Measurements from ENCODE around the gene CCDC183. TPM values are rescaled to one million over a fixed set of nuclear protein-coding genes. Genes with fewer than 3 reads are reported as not detected.
"Not testable (repeated sequence)": the region's sequence is repeated elsewhere in the genome, so short reads cannot be mapped to it uniquely, and the experiment has no call there.

CCDC183 gene
- total RNA-seq, 1 experiment from 2014 or later: not detected

DNA sequence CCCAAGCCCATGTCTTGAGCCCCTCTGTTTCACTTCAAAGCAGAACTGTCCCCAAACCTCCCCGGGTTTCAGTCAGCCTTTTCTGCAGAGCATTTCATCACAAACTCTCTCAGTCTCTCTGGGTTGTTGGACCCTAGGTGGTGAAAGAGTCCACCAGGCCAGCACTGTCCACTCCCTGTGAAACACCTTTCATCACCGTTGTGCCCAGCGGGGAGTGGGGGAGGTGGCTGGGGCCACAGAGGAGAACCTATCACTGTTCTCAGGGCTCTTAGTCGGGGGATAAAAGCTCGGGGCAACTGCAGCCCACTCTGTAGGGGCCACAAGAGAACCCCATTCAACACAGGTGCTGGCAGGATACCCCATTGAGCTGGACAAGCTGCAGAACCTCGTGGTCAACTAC lies 6.2 kb downstream of the CCDC183 start:
- DNase-seq (ENCODE audit: low spot score): no peak

DNA sequence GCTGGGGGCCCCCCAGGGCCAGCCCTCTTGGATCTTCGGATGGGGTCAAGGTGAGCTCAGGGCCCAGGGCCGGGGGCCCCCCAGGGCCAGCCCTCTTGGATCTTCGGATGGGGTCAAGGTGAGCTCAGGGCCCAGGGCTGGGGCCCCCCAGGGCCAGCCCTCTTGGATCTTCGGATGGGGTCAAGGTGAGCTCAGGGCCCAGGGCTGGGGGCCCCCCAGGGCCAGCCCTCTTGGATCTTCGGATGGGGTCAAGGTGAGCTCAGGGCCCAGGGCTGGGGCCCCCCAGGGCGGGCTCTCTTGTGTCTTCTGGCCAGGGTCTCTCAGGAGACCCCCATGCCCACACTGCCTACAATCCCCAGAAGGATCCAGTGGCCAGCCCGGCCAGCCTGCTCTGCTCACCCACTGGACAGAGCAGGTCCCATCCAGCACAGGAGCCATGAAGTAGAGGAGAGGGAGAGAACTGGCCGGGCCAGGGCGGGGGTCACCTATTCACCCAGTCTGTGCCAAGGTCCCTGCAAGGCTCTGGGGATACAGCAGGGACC lies 6.9 kb downstream of the CCDC183 start:
- not testable (repeated sequence) for DNase-seq (ENCODE audit: low spot score)

DNA sequence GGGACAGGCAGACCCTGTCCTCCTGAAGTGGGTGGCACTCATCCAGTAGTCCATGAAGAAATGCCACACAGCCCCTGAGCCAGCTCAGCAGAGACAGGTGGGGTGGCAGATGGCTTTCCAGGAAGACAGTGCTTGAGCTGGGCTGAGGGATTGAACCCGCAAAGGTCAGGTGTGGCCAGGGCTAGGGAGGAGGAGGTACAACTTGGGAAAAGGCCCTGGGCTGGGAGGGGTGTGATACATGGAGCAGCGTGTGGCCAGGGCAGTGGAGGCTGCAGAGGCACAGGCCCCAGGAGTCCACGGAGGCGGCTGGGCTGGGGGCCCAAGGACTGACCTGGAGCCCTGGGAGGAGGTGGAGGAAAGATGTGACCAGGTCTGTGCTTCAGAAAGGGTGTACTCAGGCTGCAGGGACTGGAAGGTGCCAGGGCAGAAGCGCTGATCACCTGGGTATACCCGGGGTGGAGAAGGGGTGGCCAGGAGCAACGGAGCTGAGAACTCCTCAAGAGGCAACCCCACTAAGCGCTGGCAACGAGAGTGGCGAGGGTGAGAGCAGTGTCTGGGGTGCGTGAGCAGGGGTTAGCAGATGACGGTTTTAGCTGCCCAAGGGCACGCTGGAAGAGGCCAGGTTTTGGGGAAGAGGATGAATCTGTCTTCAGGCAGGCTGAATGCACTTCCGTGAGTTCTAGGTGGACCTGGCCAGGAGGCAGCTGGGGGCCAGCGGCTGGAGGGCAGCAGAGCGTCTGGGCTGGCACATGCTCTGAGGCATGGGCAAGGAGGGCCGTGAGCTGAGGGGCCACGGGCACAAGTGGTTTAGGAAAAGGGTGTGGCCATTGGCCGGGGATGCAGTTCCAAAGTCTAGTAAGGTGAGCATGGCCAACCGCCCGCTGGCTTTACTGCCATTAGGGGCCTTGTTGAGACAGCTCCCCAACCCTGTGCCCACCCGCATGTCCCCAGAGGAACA lies 7.7 kb downstream of the CCDC183 start:
- DNase-seq (ENCODE audit: low spot score): no peak

DNA sequence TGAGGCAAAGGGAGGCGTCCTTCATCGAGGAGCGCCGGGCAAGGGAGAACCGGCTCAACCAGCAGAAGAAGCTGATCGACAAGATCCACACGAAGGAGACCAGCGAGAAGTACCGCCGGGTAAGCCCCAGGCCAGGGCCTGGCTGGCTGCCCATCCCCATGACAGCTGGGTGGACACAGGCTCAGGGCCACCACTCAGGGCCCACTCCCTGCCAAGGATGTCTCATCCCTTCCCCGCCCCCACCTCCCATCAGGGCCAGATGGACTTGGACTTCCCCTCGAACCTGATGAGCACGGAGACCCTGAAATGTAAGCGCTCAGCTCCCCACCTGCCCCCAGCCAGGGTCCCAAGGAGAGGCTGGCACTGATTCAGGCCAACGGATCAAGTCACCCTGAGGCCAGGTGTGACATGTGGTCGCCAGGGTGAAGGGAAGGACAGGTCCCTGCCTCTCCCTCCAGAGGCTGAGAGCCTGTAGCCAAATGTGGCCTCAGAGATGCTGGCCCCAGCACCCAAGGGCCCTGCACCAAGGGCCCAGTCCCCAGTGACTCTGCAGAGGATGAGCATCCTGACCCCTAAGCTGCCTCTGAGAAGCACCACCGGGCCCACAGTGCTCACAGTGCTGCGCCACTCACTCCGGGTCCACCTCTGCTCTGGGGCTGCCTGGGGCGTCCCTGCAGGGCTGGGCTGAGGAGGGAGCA lies 8.5 kb downstream of the CCDC183 start:
- no peak for DNase-seq (ENCODE audit: low spot score)

DNA sequence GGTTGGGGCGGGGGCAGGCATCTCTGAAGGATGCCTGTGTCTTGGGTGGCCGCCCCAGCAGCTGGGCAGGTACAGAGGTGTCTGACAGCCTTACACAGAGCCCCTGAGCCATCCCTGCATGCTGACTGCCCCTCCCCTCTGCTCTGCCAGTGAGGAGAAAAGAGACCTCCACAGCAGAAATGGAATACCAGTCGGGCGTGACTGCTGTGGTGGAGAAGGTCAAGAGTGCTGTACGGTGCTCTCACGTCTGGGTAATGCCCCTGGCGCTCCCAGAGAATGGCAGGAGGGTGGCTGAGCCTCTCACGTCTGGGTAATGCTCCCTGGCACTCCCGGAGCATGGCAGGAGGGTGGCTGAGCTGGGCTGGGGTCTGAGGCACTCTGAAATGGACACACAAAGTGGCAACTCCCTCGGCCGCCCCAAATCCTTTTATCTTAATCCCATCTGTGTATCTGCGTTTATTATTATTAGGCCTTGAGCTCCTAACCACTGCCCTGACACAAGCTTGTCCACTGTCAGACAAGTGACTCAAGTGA lies 9.1 kb downstream of the CCDC183 start:
- no peak for DNase-seq (ENCODE audit: low spot score)

DNA sequence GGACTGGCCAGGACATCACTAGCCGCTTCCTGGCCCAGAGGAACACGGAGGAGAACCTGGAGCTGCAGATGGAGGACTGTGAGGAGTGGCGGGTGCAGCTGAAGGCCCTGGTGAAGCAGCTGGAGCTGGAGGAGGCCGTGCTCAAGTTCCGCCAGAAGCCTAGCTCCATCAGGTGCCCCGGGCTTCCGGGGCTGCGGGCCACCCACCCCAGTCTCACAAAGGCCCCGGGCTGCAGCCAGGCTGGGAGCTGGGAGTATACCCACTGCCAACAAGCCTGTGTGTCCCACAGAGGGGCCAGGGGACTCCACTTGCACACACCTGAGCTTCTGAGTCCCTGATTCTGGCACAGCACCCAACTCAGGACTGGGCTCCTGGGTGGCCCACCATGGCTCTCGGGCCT lies 9.9 kb downstream of the CCDC183 start:
- no peak for DNase-seq (ENCODE audit: low spot score)

DNA sequence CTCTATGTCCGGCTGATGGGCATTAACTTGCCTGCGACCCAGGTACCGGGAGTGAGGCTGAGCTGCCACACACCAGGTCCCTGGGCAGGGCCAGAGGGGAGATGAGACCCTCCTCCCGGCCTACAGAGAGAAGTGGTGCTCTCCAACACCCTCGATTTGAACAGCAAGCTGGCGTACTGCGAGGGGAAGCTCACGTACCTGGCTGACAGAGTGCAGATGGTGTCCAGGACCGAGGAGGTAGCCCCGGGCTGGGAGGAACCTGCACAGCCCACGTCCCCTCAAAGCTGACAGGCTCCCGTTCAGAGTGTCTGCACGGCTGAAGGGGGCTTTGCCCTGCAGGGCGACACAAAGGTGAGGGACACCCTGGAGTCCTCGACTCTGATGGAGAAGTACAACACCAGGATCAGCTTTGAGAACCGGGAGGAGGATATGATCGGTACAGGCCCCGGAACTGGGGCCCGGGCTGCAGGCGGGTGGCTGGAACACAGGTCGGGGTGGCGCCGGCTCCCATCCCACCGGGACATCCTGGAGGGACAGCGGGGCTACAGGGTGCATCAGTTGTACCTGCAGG lies 10.6 kb downstream of the CCDC183 start:
- no peak for DNase-seq (ENCODE audit: low spot score)

DNA sequence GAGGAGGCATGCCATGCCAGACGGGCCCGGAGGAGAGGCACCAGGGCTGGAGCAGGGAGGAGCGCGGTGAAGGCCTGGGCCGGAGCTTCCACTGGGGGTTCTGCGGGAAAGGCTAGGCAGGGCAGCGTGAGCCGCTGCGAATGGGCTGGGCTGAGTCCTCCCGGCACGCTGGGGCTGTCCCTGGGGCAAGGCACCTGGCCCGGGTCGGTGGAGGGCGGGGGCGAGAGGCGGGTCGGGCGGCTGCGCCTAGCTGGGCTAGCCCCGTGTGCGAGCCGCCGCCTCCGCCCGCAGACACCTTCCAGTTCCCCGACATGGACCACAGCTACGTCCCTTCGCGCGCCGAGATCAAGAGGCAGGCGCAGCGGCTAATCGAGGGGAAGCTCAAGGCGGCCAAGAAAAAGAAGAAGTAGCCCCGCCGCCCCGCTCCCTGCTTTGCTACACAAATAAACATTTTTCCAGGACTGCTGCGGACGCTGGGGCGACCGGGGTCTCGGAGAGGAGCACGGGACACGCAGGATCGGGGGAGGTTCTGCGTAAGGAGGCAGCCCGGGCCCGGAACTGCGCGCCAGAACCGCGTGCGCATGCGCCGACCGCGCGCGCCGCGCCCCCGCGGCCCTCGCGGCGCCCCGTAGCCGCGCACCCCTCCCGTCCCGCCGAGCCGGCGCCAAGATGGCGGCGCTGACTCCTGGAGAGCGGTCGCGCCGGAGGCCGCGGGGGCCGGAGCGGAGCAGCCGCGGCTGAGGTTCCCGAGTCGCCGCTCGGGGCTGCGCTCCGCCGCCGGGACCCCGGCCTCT lies 11.3 kb downstream of the CCDC183 start, which contains the start of gene RABL6:
Gene RABL6 (plus strand): TSS at position 668 of the 794 bp plus-strand sequence. CDS start 249 bp downstream, outside the sequence.
- DNase-seq (ENCODE audit: low spot score): peak; percentile 41

DNA sequence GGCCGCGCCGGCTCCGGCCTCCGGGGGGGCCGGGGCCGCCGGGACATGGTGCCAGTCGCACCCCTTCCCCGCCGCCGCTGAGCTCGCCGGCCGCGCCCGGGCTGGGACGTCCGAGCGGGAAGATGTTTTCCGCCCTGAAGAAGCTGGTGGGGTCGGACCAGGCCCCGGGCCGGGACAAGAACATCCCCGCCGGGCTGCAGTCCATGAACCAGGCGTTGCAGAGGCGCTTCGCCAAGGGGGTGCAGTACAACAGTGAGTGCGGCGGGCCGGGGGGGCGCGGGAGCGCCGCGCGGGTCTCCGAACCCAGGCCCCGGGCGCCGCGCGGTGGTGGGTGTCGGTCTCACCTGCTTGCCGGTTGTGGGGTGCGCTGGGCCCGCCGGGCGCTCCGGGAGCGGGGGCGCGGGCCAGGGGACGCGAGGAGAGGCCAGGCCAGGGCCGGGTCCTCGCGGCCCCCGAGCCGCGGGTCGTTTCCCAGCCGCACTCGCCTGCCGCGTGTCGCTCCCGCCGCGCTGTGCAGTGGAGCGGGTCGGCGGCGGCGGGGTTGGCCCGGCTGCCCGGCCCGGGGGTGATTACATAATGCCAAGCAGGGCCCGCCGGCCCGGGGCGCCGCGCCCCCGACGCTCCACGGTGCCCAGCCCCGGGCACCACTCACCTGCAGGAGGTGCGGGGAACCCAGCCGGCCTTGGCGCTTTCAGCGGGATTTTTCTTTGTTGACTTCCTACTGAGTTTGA lies 12.1 kb downstream of the CCDC183 start:
- DNase-seq (ENCODE audit: low spot score): no peak

DNA sequence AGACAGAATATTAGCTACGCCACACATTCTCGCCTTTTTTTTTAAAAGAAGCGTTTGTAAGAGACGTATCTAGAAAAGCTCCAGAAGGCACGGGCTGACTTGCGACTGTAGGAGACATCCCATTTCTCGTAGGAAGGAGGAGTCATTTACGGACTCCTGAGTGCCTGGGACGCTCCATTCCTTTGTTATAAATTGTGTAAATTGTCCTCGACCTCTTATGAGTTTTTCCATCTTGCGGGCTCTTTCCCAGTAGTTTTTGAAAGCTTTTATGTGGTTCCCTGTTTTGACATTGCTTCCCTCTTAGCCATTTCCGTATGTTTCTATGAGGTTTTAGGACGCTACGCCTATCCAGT lies 12.6 kb downstream of the CCDC183 start:
- no peak for DNase-seq (ENCODE audit: low spot score)

DNA sequence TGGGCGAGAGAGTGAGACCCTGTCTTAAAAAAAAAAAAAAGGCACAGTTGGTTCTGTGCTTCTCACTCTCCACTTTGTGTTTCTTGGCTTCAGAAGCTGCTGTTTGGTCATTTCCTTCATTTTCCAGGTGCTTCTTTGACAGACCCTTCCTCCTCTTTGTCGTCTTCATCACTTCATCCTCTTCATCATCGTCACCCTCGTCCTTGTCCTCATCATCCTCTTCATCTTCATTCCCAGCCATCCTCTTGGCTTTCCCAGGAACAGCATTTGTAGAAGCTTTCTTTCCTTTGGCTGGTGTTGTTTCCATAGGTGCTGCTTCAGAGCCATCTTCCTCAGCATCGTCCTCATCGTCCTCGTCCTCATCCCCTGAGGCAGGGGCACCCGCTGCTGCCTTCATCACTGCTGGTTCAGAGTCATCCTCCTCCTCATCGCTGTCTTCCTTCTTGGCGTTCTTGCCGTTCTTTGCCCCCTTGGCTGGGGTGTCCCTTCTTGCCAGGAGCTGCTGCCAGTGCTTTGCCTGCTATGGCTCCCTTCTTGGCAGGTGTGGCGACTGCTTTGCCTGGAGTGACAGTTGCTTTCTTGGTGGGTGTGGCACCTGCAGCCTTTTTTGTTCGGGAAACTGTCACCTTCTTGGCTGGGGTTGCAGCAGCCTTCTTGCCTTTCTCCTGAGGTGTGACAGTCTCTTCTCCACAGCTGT lies 18.7 kb downstream of the CCDC183 start:
- no peak for DNase-seq (ENCODE audit: low spot score)

DNA sequence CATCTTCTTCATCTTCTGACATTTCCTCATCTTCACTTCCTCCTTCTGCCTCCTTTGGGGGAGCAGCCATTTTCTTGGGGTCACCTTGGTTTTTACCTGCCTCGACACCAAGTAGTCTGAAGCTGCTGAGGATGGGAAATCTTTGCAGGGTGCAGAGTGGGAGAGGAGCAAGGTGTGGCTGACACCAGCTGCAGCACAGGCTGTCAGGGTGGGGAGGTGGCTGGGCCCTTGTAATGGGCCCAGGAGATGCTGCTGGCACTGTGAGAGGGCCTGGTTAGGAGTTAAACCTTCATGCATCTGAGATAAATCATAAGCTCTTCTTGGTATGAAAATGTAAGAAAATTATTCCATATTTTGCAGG lies 19.3 kb downstream of the CCDC183 start:
- DNase-seq (ENCODE audit: low spot score): no peak

DNA sequence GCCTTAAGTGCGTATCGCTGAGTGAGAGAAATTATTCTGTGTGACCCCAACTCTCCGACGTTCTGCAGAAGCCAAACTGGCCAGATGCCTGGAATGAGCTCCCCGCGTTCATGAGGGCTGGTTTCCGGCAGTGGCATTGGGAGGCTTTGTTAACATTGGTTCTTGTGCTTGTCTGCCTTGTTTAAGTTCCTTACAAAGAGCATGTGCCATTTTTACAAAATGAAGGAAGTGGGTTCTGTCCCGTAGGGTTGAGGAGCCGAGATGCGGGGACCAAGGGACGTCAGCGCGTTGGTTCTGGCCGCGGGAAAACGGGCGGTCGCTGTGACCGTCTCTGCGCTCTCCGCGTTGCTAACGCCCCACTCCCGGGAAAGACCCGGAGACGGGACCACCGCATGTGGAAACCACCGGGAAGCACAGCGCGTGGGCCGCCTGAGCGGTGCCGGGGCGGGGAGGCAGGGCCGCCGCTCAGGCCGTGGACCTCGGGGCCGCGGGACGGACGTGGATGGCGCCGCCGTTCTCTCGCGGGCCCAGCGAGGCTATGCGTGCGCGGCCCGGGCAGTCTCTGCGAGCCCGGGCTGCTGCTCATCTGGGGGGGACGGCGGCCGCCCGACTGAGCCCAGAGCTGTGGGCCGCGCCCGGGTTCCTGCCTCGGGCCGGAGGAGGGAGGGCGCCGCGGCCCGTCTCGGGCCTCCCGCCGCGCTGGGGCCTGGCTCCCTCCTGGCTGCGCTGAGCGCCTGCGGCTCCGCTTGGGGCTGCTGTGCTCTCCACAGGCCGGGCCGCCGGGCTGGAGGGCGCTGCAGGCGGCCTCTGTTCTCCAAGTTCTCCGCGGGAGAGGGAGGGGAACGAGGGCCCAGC lies 25.1 kb downstream of the CCDC183 start:
- no peak for DNase-seq (ENCODE audit: low spot score)

DNA sequence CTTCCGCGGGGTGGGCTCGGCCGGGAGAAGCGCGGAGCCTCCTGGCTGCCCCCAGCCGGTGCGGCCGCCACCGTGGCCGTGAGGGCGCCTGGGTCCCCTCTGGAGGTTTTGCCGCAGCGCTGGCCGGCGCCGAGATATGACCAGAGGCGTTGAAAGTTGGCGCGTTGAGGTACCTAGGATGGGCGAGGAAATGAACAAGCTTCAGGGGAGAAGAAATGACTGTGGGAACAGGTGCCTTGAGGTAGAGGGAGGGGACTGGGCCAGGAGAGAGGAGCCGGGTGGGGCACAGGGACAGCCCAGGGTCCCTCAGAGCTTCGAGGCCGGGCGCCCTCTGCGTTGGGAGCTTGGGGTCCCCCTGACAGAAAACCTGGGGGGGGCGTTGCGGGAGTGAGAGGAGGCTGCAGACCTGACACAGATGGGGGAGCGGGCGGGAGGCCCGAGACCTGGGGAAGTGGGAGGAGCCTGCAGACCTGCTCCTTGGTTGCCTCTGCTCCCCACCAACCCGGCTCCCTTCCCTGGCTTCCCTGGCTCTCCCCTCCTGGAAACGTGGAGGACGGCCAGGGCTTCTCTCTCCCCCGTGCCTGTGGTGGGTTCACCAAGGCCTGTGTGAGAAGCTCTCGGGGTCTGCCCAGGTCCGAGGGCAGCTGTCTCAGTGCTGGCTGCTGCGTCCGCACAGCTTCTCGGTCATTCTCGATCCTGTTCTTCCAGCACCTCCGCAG lies 25.8 kb downstream of the CCDC183 start:
- no peak for DNase-seq (ENCODE audit: low spot score)

DNA sequence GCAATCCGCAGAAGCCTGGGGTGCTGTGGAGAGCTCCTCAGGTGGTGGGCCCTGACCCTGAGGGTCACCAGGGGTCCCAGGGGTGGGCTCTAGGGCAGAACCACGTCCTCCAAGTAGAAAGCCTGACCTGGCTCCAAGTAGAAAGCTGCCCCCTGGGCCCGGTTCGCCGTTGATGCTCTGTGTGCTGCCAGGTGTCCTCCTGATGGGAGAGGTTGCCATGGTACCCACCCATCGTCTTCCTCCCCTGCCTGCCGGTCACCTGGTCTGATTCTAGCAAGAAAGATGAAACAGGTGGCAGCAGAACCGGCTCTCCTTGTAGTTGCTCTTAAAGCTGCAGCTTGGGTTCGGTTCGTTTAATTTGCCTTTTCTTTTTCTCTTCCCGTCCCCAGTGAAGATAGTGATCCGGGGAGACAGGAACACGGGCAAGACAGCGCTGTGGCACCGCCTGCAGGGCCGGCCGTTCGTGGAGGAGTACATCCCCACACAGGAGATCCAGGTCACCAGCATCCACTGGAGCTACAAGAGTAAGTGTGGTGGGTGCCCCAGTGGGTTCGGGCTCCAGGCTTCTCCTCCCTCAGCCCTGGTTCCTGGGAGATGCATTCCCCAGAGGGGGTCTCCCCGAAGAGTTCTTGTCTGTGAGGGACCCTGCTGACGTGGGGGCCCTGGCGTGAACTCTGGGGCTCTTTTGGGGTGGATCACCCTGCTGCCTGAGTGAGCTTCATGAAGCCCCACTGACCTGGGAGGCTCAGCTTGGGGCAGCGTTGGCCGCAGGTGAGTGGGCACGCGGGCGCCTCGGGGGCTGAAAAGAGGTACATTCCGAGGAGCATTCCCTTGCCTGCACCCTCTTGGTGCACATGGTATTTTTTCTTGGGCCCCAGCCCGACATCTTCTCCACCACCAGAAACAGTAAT lies 27.3 kb downstream of the CCDC183 start:
- DNase-seq (ENCODE audit: low spot score): no peak

DNA sequence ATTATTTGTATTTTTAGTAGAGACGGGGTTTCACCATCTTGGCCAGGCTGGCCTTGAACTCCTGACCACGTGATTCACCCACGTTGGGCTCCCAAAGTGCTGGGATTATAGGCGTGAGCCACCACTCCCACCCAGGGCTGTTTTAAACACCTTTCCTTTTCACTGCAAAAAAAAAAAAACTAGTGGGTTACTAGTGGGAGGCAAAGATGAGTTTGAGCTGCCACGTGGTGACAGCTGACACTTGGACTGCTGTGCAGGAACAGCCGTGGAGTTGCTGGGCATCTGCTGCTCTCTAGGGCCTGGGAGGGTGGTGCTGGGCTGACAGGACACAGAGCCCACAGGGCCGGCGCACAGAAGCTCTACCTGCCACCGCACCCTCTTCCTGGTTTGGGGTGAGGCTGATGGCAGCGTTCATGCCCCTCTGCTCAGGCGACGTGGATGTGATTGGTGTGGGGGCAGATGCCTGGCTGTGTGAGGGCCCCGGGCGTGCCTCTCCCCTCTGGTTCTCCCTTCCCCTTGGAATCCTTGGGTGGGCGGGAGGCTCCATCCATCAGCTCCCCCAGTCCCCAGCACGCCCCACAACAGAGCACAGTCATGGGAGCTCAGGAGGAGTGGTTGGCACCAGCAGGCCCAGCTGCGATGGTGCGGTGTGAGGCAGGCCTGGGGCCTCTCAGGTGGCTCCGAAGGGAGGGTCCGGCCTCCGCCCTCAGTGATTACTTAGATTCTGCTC lies 28.5 kb downstream of the CCDC183 start:
- no peak for DNase-seq (ENCODE audit: low spot score)

Data from H4 (cell line).